ENCODE measurements around the gene PRKG1. TPM values are rescaled to one million over a fixed set of nuclear protein-coding genes. Genes with fewer than 3 reads are reported as not detected.

The PRKG1 gene
- total RNA-seq, 1 experiment from 2014 or later, result 10.4 TPM

DNA sequence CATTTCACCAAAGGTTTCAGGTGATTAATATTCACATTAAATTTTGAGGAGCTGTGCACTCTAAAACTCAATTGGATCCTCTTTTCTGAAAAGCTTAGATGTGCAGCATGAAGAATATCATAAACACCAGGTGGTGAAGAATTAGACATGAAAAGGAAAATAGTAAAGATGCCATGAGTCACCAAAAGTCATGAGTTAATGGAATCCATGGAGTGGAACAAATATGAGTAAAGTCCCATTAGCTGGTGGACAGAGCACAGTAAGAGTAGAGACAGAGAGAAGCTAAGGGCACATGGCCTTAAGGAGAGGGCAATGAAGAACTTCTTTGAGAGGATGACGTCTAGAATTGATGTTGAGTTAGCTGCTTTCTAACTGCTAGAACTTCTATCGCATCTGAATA lies 353.5 kb downstream of the PRKG1 start:
- Histone ChIP-seq H2BK20ac (ENCODE audit: low read depth, low read length, poor library complexity, severe bottlenecking) (no peak overlapping the region), H3K18ac (ENCODE audit: insufficient read length, low read depth, low read length) (no peak overlapping the region), H2BK15ac (ENCODE audit: low read depth, low read length) (no peak overlapping the region), H2BK5ac (ENCODE audit: insufficient read length, low read length) (no peak overlapping the region), H4K5ac (ENCODE audit: insufficient read length, low read depth, low read length) (no peak overlapping the region), H3K23ac (ENCODE audit: insufficient read length, low read depth, low read length) (no peak overlapping the region), H4K8ac (replicated peaks; ENCODE audit: insufficient read length, low read depth, low read length) (no peak overlapping the region), H3K4me2 (ENCODE audit: insufficient read depth, insufficient read length, low read length) (no peak overlapping the region), H2BK12ac (ENCODE audit: insufficient read length, low read depth, low read length) (no peak overlapping the region), H3K4ac (ENCODE audit: low read depth, low read length) (no peak overlapping the region), H4K91ac (ENCODE audit: insufficient read length, low read depth, low read length) (no peak overlapping the region), H3T11ph (ENCODE audit: low read length) (no peak overlapping the region), H3K14ac (ENCODE audit: insufficient read depth, low read length) (no peak overlapping the region), H3K56ac (ENCODE audit: insufficient read length, low read depth, low read length) (no peak overlapping the region), H3K23me2 (ENCODE audit: insufficient read length, low read depth, low read length, poor library complexity, severe bottlenecking) (no peaks in the 10 kb centered on the region), H4K20me1 (ENCODE audit: control insufficient read depth, insufficient read depth, insufficient read length) (no peaks in the 10 kb centered on the region), H3K27me3 (ENCODE audit: insufficient read depth, low read length) (no peaks in the 10 kb centered on the region), H3K79me2 (ENCODE audit: insufficient read depth, low read length) (no peaks in the 10 kb centered on the region), H3K79me1 (ENCODE audit: insufficient read depth, low read depth, low read length, poor library complexity, severe bottlenecking) (no peaks in the 10 kb centered on the region), H3K4me1 (ENCODE audit: insufficient read depth, low read length) (no peaks in the 10 kb centered on the region; the same call in 1 of the 2 replicates), H3K9me3 (ENCODE audit: control insufficient read depth, low read depth, low read length) (no peaks in the 10 kb centered on the region), H3K9ac (ENCODE audit: extremely low read depth, insufficient read length, low read length) (no peak overlapping the region), H2BK120ac (ENCODE audit: low read depth, low read length, poor library complexity, severe bottlenecking) (no peak overlapping the region), H3K27ac (ENCODE audit: insufficient read length, low read depth, low read length) (no peak overlapping the region), H2AFZ (ENCODE audit: low read length) (no peak overlapping the region), H2AK5ac (ENCODE audit: insufficient read length, low read length) (no peak overlapping the region)
- no peaks in the 10 kb centered on the region for H3K36me3 Mint-ChIP-seq (ENCODE audit: insufficient read depth in 1 of 3, low read depth in 3 of 3)
- no peaks in the 10 kb centered on the region for H3K27me3 Mint-ChIP-seq (ENCODE audit: low read depth)
- peaks cover 8 to 10% of the 10 kb centered on the region in 2 experiments for H3K4me1 Mint-ChIP-seq
- no CpG with 5 or more reads among the region's 2 CpGs for WGBS (ENCODE audit: extremely low coverage, insufficient read length, low lambda C conversion rate)
- H3K9me3 Mint-ChIP-seq, result no peaks in the 10 kb centered on the region
- H3K4me3 Mint-ChIP-seq, result no peak overlapping the region
- no peak overlapping the region for H3K27ac Mint-ChIP-seq
- no peak for DNase-seq
- TF ChIP-seq, protein P1, sequence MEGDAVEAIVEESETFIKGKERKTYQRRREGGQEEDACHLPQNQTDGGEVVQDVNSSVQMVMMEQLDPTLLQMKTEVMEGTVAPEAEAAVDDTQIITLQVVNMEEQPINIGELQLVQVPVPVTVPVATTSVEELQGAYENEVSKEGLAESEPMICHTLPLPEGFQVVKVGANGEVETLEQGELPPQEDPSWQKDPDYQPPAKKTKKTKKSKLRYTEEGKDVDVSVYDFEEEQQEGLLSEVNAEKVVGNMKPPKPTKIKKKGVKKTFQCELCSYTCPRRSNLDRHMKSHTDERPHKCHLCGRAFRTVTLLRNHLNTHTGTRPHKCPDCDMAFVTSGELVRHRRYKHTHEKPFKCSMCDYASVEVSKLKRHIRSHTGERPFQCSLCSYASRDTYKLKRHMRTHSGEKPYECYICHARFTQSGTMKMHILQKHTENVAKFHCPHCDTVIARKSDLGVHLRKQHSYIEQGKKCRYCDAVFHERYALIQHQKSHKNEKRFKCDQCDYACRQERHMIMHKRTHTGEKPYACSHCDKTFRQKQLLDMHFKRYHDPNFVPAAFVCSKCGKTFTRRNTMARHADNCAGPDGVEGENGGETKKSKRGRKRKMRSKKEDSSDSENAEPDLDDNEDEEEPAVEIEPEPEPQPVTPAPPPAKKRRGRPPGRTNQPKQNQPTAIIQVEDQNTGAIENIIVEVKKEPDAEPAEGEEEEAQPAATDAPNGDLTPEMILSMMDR (conservative IDR thresholded peaks at IDR 0.05), result no peak

Data from H9 (cell line).